Renal cortex interstitium (tissue), 11 donors: ENCODE results near the gene KRTAP5-3. TPM values are rescaled to one million over a fixed set of nuclear protein-coding genes. Genes with fewer than 3 reads are reported as not detected.
A peak's percentile ranks its signal among the peaks of the same experiment; 100 is the strongest.
"Not testable (repeated sequence)": the region's sequence is repeated elsewhere in the genome, so short reads cannot be mapped to it uniquely, and the experiment has no call there.

ENCODE experiments used
- DNase-seq, 11 donors: peaks; one replicate each; pipeline ENCODE4 v3.0.0-alpha.2; 2013; ENCODE audit warnings: low read depth in 9 of 11, low spot score in 4 of 11; ENCODE audit errors: extremely low read depth in 1 of 11
- polyA plus RNA-seq, 3 donors: library from polyadenylated mRNA; unstranded; fragments of 120-200 nt; gene quantifications; one replicate each; pipeline ENCODE4 v1.2.1, GENCODE V29; 2013; ENCODE audit not compliant: insufficient read length in 3 of 3

The KRTAP5-3 gene
- polyA plus RNA-seq, 3 donors, result not detected

- DNase-seq, result not testable (repeated sequence)
These were observed 11.6 kb downstream of the KRTAP5-3 start for GRCh38 chr11:1596576-1597121.

GRCh38 chr11:1595994-1596575 is 12.2 kb downstream of the KRTAP5-3 start:
- not testable (repeated sequence) for DNase-seq

- DNase-seq, result no peak
These were observed 15.6 kb downstream of the KRTAP5-3 start for GRCh38 chr11:1592628-1593027.

- DNase-seq, result no peak
These were observed 18.3 kb downstream of the KRTAP5-3 start for GRCh38 chr11:1589996-1590395.

GRCh38 chr11:1589191-1589963 is 18.9 kb downstream of the KRTAP5-3 start:
- DNase-seq, result not testable (repeated sequence)

- no peak for DNase-seq
These were observed 21.6 kb downstream of the KRTAP5-3 start for GRCh38 chr11:1586699-1587098.

- DNase-seq, result not testable (repeated sequence)
These were observed 23.4 kb downstream of the KRTAP5-3 start, which contains the start of gene KRTAP5-1 for GRCh38 chr11:1584661-1585370. KRTAP5-1 (minus strand) TSS chr11:1585283; CDS start chr11:1585249, 34 bp downstream.

- DNase-seq, result not testable (repeated sequence)
These were observed 25.4 kb downstream of the KRTAP5-3 start for GRCh38 chr11:1582909-1583308.

- no peak for DNase-seq
These were observed 26.3 kb downstream of the KRTAP5-3 start for GRCh38 chr11:1581976-1582375.

- DNase-seq, result no peak
These were observed 31.4 kb downstream of the KRTAP5-3 start for GRCh38 chr11:1576825-1577224.

GRCh38 chr11:1575756-1576155 is 32.5 kb downstream of the KRTAP5-3 start:
- DNase-seq, result not testable (repeated sequence)

GRCh38 chr11:1574933-1575242 is 33.4 kb downstream of the KRTAP5-3 start:
- no peak for DNase-seq

GRCh38 chr11:1574238-1574932 is 33.9 kb downstream of the KRTAP5-3 start:
- peak in 2 of 11 donors; percentile 40 to 42 for DNase-seq

- no peak for DNase-seq
These were observed 34.4 kb downstream of the KRTAP5-3 start for GRCh38 chr11:1573903-1574237.

GRCh38 chr11:1573077-1573902 is 35.0 kb downstream of the KRTAP5-3 start:
- no peak for DNase-seq

GRCh38 chr11:1572197-1573076 is 35.8 kb downstream of the KRTAP5-3 start, which contains the start of gene DUSP8:
DUSP8 (minus strand) TSS chr11:1572271; CDS start chr11:1565826, 6,445 bp downstream.
- peak in 5 of 11 donors; percentile 64 to 83 (median 73) for DNase-seq

GRCh38 chr11:1571760-1572196 is 36.5 kb downstream of the KRTAP5-3 start:
- DNase-seq, result no peak
